ENCODE measurements around the gene SLC10A7.

DNA sequence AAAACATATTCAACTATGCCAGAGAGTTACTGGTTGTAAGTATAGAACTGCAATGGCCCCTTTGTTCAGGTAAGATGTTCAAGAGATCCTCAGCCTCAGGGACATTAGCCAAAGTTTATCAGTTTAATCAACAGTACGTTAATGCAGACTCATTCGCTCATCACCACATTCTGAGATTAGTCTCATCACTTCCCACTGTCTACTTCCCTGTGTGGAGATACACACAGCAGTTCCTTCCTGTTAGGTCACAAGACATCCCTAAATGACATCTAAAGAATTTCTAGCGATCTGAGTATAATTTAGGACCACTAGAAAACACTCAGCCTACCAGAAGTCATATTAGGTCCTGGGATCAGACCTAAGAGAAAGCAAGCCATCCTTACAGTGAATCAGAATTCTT, 10.4 kb downstream of the SLC10A7 start:
- TF ChIP-seq, protein P1, sequence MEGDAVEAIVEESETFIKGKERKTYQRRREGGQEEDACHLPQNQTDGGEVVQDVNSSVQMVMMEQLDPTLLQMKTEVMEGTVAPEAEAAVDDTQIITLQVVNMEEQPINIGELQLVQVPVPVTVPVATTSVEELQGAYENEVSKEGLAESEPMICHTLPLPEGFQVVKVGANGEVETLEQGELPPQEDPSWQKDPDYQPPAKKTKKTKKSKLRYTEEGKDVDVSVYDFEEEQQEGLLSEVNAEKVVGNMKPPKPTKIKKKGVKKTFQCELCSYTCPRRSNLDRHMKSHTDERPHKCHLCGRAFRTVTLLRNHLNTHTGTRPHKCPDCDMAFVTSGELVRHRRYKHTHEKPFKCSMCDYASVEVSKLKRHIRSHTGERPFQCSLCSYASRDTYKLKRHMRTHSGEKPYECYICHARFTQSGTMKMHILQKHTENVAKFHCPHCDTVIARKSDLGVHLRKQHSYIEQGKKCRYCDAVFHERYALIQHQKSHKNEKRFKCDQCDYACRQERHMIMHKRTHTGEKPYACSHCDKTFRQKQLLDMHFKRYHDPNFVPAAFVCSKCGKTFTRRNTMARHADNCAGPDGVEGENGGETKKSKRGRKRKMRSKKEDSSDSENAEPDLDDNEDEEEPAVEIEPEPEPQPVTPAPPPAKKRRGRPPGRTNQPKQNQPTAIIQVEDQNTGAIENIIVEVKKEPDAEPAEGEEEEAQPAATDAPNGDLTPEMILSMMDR (optimal IDR thresholded peaks at IDR 0.05 in 1 of 3, IDR thresholded peaks at IDR 0.05 in 1 of 3, conservative IDR thresholded peaks at IDR 0.05 in 1 of 3; ENCODE audit: extremely low read depth in 1 of 3, insufficient read depth in 2 of 3, low read length in 3 of 3), result no peak
- no peak for TF ChIP-seq EZH2 (IDR thresholded peaks at IDR 0.05; ENCODE audit: low read length)

Data from keratinocyte (primary cell).